Measurements from ENCODE around the gene TMEM178B. TPM values are rescaled to one million over a fixed set of nuclear protein-coding genes. Genes with fewer than 3 reads are reported as not detected.

Gene TMEM178B
- total and polyA plus RNA-seq, 10 of the 15 experiments (the other 5 are each of a cell fraction or from before 2014, with no cell fraction given) = 0.01 to 1.1 (median 0.04) TPM; not detected in 2

GRCh38 chr7:141210862-141211261 lies 137.0 kb downstream of the TMEM178B start:
- FAIRE-seq (no peak), DNase-seq (ENCODE audit: low read depth, low spot score) (no peak), ATAC-seq (no peak)
- ChIA-PET RAD21 (ENCODE audit: unreplicated experiment) (no interaction called here), SMC1A (ENCODE audit: uncharacterized antibody, unreplicated experiment) (no interaction called here), POLR2A (no interaction called here), CTCF (no interaction called here)
- Histone ChIP-seq H3K79me2 (ENCODE audit: control insufficient read depth, insufficient read depth, low read length) (no peaks in the 10 kb centered on the region), H3K4me2 (ENCODE audit: control insufficient read depth, insufficient read depth) (no peak overlapping the region), H3K9ac (ENCODE audit: control insufficient read depth, insufficient read depth, low read length) (no peak overlapping the region), H3K36me3 (ENCODE audit: control insufficient read depth in 2 of 2, insufficient read depth in 2 of 2, low read length in 1 of 2) (no peaks in the 10 kb centered on the region), H4K20me1 (ENCODE audit: control insufficient read depth, insufficient read depth) (no peaks in the 10 kb centered on the region), H2AFZ (ENCODE audit: control insufficient read depth, low read depth, low read length) (no peak overlapping the region), H3K9me3 (replicated peaks; ENCODE audit: control insufficient read depth, insufficient read depth, low read length) (no peaks in the 10 kb centered on the region), H3K4me1 (ENCODE audit: control insufficient read depth, insufficient read depth, low read length) (no peaks in the 10 kb centered on the region), H3K27me3 (replicated peaks in 1 of 2; ENCODE audit: control insufficient read depth in 2 of 2, insufficient read depth in 2 of 2, low read length in 1 of 2) (no peaks in the 10 kb centered on the region), H3K27ac (ENCODE audit: control insufficient read depth, insufficient read depth) (no peak overlapping the region), H3K4me3 (no peak overlapping the region)
- intact Hi-C loops (cut with micrococcal nuclease; ENCODE audit: unreplicated experiment) (no loop called here), in situ Hi-C loops (cut with MboI) (loop anchor here (25.0 kb wide), 1 partner anchor 399 kb away; no protein-coding TSS in a partner anchor)
- TF ChIP-seq ZNF622 (IDR thresholded peaks at IDR 0.05) = no peak
- BruUV-seq (replicated peaks) = no TSS peak
- 27% methylated on average over 2 of the region's 2 CpGs for WGBS (ENCODE audit: insufficient coverage, insufficient replicate concordance, low lambda C conversion rate, missing lambda C conversion rate)

- WGBS (ENCODE audit: insufficient coverage, insufficient replicate concordance, low lambda C conversion rate, missing lambda C conversion rate) = 27% methylated on average over 2 of the region's 2 CpGs
- H3K9me3 ChIP-seq (replicated peaks; ENCODE audit: control insufficient read depth, insufficient read depth, low read length) = no peaks in the 10 kb centered on the region
- H3K4me2 ChIP-seq (ENCODE audit: control insufficient read depth, insufficient read depth) = no peak overlapping the region
- ChIA-PET RAD21 (ENCODE audit: unreplicated experiment) (no interaction called here), CTCF (interaction anchor here (0.9 kb wide), 1 partner anchor 56 kb away, joined by 3 read pairs; no protein-coding TSS in a partner anchor), POLR2A (no interaction called here), SMC1A (ENCODE audit: uncharacterized antibody, unreplicated experiment) (no interaction called here)
- no peak overlapping the region for H3K4me3 ChIP-seq
- H3K27ac ChIP-seq (ENCODE audit: control insufficient read depth, insufficient read depth) = no peak overlapping the region
- TF ChIP-seq HDAC2 (IDR thresholded peaks at IDR 0.05) = no peak
- TF ChIP-seq E2F8 (IDR thresholded peaks at IDR 0.05; ENCODE audit: low read depth, partially characterized antibody) = no peak
- no peak for TF ChIP-seq RUNX3 (IDR thresholded peaks at IDR 0.05; ENCODE audit: low read length)
- TF ChIP-seq SUPT20H (IDR thresholded peaks at IDR 0.05; ENCODE audit: borderline replicate concordance, control insufficient read depth, low read depth, low read length) = no peak
- no peak for TF ChIP-seq WRNIP1 (IDR thresholded peaks at IDR 0.05; ENCODE audit: borderline replicate concordance, low read depth, low read length)
- H3K4me1 ChIP-seq (ENCODE audit: control insufficient read depth, insufficient read depth, low read length) = no peaks in the 10 kb centered on the region
- intact Hi-C loops (cut with micrococcal nuclease; ENCODE audit: unreplicated experiment) = no loop called here
- FAIRE-seq (no peak), DNase-seq (ENCODE audit: low read depth, low spot score) (no peak), ATAC-seq (no peak)
- H3K36me3 ChIP-seq (ENCODE audit: control insufficient read depth in 2 of 2, insufficient read depth in 2 of 2, low read length in 1 of 2) = no peaks in the 10 kb centered on the region
- H4K20me1 ChIP-seq (ENCODE audit: control insufficient read depth, insufficient read depth) = no peaks in the 10 kb centered on the region
- H3K27me3 ChIP-seq (replicated peaks in 1 of 2; ENCODE audit: control insufficient read depth in 2 of 2, insufficient read depth in 2 of 2, low read length in 1 of 2) = no peaks in the 10 kb centered on the region; a peak in 1 of 4 replicates
- no peaks in the 10 kb centered on the region for H3K79me2 ChIP-seq (ENCODE audit: control insufficient read depth, insufficient read depth, low read length)
- H3K9ac ChIP-seq (ENCODE audit: control insufficient read depth, insufficient read depth, low read length) = no peak overlapping the region
- no peak overlapping the region for H2AFZ ChIP-seq (ENCODE audit: control insufficient read depth, low read depth, low read length)
- no TSS peak for BruUV-seq (replicated peaks)
- in situ Hi-C loops (cut with MboI) = loop anchor here (25.0 kb wide), 1 partner anchor 401 kb away; no protein-coding TSS in a partner anchor
These were observed 139.4 kb downstream of the TMEM178B start for GRCh38 chr7:141213226-141213625.

All from GM12878 (cell line).